Progenitor cell of endocrine pancreas (in vitro differentiated cells): ENCODE data around the gene CLBA1. TPM values are rescaled to one million over a fixed set of nuclear protein-coding genes. Genes with fewer than 3 reads are reported as not detected.

ENCODE experiments used
- DNase-seq: peaks from one replicate; pipeline ENCODE4 v3.0.0; 2021; ENCODE audit warnings: low spot score; ENCODE audit not compliant: unreplicated experiment
- H3K27ac Mint-ChIP-seq: 2 replicates; pipeline ENCODE4 v1.8.0; 2021; ENCODE audit warnings: mild to moderate bottlenecking, moderate library complexity, mixed read lengths
- H3K27me3 Mint-ChIP-seq: 2 replicates; pipeline ENCODE4 v1.8.0; 2021; ENCODE audit warnings: mixed read lengths
- H3K36me3 Mint-ChIP-seq: 2 replicates; pipeline ENCODE4 v1.8.0; 2022; ENCODE audit warnings: mixed read lengths; ENCODE audit not compliant: insufficient read depth
- H3K4me1 Mint-ChIP-seq: 2 replicates; pipeline ENCODE4 v1.8.0; 2021; ENCODE audit warnings: low read depth, mixed read lengths
- H3K4me3 Mint-ChIP-seq: 2 replicates; pipeline ENCODE4 v1.8.0; 2021; ENCODE audit warnings: low read depth, mild to moderate bottlenecking, moderate library complexity, mixed read lengths
- H3K9me3 Mint-ChIP-seq: 2 replicates; pipeline ENCODE4 v1.8.0; 2021; ENCODE audit warnings: low read depth, mixed read lengths
- total RNA-seq: library from RNA; stranded (reverse); gene quantifications from 2 replicates; pipeline ENCODE4 v1.2.1, GENCODE V29; 2021
- TF ChIP-seq, protein P1 (sequence below): fragments of 200-600 bp; sonication (generic); IDR thresholded peaks from one replicate; pipeline ENCODE4 v1.5.0; 2021; ENCODE audit warnings: antibody characterized with exemption, mild to moderate bottlenecking; ENCODE audit not compliant: unreplicated experiment

The CLBA1 gene
- total RNA-seq, 1 donor from 2014 or later: 20.8 TPM

- Mint-ChIP-seq H3K27ac (no peak overlapping the region), H3K9me3 (no peaks in the 10 kb centered on the region), H3K27me3 (peaks cover 26% of the 10 kb centered on the region), H3K4me3 (no peak overlapping the region), H3K4me1 (peaks cover 11% of the 10 kb centered on the region), H3K36me3 (no peaks in the 10 kb centered on the region)
- DNase-seq: no peak
- TF ChIP-seq, protein P1, sequence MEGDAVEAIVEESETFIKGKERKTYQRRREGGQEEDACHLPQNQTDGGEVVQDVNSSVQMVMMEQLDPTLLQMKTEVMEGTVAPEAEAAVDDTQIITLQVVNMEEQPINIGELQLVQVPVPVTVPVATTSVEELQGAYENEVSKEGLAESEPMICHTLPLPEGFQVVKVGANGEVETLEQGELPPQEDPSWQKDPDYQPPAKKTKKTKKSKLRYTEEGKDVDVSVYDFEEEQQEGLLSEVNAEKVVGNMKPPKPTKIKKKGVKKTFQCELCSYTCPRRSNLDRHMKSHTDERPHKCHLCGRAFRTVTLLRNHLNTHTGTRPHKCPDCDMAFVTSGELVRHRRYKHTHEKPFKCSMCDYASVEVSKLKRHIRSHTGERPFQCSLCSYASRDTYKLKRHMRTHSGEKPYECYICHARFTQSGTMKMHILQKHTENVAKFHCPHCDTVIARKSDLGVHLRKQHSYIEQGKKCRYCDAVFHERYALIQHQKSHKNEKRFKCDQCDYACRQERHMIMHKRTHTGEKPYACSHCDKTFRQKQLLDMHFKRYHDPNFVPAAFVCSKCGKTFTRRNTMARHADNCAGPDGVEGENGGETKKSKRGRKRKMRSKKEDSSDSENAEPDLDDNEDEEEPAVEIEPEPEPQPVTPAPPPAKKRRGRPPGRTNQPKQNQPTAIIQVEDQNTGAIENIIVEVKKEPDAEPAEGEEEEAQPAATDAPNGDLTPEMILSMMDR: no peak
These were observed 12.0 kb upstream of the CLBA1 start for GRCh38 chr14:104973385-104974145.

DNA sequence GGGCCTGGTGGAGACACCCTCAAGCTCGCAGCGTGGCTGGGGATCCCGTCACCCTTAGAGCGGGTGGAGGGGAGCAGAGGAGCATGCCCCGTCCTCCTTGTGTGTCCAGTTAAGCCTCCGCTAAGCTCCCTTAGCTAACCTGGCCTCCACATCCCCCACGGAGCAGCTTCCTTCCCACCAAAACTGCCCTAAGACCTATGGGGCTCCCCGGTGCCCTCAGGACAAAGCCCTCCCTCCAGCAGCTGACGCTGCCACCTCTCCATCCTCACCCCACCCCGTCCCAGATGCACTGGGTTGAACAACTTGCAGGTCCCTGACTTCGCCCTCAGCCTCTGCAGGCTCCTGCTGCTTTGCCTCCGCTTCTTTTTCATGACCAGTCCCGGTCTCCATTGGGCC is 11.4 kb upstream of the CLBA1 start:
- no peak for DNase-seq
- Mint-ChIP-seq H3K9me3 (no peaks in the 10 kb centered on the region), H3K4me1 (peaks cover 8% of the 10 kb centered on the region), H3K4me3 (no peak overlapping the region), H3K27ac (no peak overlapping the region), H3K36me3 (no peaks in the 10 kb centered on the region), H3K27me3 (peaks cover 29% of the 10 kb centered on the region)
- TF ChIP-seq, protein P1: no peak

DNA sequence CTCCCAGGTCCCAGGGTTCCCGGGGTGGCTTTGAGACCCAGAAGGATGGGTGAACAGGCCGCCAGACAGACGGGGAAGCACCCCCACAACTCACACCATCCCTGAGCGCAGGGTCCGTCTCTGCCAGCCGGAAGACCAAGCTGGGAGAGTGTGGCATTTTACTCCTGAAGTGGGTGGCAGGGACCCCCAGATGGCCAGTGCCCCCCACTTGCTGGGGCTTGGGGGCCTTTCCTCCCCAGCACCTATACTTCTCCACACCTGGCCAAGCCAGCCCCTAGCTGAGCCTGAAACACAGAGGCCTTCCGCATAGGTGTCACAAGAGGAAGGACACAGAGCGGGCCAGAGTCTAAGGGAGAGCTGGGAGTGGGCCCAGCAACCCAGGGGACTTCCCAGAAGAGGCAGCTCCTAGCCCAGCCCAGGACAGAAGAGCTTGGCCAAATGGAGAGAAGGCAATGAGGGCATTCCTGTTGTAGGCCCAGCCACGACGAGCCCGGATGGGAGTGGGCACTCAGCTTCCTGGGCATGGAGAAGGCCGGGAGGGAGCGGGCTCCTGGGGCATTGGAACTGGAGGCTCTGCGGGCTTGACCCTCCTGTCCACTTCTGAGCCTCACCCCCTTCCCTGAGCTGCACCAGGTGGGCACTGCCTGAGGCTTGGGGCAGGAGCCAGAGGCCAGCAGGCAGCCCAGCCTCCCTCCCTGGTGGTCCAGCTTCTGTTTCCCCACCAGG is 10.8 kb upstream of the CLBA1 start:
- DNase-seq: no peak
- peaks cover 34% of the 10 kb centered on the region for H3K27me3 Mint-ChIP-seq
- no peak overlapping the region for H3K27ac Mint-ChIP-seq
- H3K36me3 Mint-ChIP-seq: no peaks in the 10 kb centered on the region
- no peak overlapping the region for H3K4me3 Mint-ChIP-seq
- peaks cover 8% of the 10 kb centered on the region for H3K4me1 Mint-ChIP-seq
- H3K9me3 Mint-ChIP-seq: no peaks in the 10 kb centered on the region
- TF ChIP-seq, protein P1: no peak

DNA sequence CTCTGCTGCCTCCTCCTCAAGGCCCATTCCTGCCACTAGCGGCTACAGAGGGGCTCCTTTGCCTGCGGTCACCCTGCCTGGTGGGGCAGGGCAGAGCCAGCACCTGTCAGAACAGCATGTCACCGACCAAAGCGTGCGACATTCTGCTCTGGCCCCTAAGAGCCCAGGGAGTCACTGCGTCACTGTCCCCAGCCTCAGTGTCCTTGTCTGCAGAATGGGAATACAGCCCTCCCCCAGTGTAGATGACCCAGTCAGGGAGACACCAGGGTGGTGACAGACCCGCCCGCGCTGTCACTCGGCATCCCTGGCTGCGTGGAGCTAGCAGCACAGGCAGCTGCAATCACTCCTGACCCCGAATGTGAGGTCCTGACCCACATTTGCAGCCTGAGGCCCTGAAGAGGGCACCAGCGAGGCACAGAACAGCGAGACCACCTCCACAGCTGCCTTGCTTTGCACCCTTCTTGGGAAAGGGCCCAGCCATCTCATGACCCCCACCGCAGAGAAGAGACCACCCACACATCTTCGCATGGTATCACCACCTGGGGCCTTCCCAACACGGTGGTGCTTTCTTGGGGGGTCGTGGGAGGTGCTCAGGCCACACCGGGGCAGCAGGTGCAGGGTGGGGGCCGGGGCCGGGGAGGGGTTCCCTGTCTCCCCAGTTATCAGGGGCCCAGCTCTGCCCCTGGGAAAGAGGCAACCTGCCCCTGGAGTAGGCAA is 9.9 kb upstream of the CLBA1 start:
- no peak for DNase-seq
- Mint-ChIP-seq H3K4me3 (no peak overlapping the region), H3K27me3 (peaks cover 42% of the 10 kb centered on the region), H3K27ac (no peak overlapping the region), H3K4me1 (peaks cover 8% of the 10 kb centered on the region), H3K36me3 (no peaks in the 10 kb centered on the region), H3K9me3 (no peaks in the 10 kb centered on the region)
- TF ChIP-seq, protein P1: no peak
